HG02938 (cell line): ENCODE results near the gene SCLY.
"Not testable (repeated sequence)": the region's sequence is repeated elsewhere in the genome, so short reads cannot be mapped to it uniquely, and the experiment has no call there.

Experiments
- ATAC-seq: cut with Tn5 transposase; IDR thresholded peaks from one replicate; pipeline ENCODE4 v1.9.1; 2021; ENCODE audit warnings: mild to moderate bottlenecking, moderate library complexity; ENCODE audit not compliant: unreplicated experiment

Gene SCLY

DNA sequence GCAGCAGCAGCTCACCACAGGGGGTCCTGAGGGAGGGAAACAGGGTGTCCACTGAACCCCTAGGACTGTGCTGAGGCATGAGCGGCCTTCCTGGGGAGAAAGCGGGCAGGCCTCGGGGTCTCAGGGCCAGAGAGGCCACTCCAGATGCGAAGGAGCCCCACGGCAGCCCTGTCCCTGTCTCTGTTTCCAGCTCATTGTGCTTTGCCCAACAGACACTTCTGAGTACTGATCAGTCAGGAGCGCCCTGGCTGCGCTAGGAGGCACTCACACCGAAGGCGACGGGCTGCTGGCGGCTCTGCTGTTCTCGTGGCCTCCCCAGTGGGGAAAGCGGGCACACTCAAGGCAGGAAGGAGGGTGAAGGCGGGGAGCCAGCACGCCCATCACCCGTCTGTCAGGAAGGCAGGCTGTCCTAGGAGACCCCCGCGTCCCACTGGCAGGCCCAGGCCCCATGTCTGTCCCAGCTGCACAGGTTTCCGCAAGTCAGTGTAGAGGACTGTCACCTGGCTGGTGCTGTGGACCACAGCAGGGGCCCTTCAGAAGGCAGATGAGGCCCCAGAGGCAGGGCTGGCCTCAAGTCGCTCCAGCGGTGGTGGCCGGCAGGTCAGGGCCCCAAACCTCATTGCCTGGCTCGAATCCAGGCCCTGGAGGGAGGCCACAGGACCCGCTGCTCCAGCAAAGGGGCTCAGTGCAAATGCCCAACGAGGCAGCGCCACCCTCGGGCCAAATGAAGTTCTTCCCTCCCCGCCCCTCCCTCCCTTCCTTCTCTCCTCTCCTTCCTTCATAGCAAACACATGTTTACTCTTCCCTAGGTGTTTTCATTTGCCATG, 46.1 kb downstream of the SCLY start:
- ATAC-seq = peak; percentile 11

DNA sequence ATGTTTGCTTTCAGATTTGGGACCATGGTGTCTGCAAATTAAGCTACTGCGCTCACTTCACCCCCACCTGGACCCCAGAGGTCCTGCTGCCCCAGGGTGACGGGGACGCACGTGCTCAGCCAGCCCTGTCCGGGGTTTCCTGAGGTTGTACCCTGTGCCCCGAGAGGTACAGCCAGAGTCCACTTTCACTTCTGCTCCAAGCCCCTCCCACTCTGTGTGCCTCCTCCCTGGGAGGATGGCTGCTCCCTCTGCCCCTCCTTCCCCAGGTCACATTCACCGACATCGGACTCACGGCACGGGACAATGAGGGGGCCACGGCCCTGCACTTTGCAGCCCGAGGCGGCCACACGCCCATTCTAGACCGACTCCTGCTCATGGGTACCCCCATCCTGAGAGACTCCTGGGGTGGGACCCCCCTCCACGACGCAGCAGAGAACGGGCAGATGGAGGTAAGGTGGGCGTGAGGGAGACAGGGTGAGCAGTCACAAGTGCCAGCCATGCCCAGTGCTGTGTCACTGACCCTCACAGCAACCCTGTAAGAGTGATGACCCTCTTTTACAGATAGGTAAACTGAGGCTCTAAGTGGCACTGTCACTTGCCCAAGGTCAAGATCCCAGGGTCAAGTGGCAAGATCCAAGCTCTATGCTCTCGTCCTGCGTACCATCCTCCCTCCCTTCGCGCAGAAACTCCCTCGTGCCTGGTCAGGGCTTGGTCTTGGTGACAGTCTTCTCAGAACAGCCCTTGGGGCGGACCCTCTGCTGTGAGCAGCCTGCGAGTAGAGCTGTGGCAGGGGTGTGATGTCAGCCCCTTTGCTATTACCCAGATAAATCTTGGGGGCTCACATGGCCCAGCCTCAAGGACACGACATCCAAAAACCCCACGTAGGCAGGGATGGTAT, 47.0 kb downstream of the SCLY start:
- ATAC-seq = peak; percentile 72

DNA sequence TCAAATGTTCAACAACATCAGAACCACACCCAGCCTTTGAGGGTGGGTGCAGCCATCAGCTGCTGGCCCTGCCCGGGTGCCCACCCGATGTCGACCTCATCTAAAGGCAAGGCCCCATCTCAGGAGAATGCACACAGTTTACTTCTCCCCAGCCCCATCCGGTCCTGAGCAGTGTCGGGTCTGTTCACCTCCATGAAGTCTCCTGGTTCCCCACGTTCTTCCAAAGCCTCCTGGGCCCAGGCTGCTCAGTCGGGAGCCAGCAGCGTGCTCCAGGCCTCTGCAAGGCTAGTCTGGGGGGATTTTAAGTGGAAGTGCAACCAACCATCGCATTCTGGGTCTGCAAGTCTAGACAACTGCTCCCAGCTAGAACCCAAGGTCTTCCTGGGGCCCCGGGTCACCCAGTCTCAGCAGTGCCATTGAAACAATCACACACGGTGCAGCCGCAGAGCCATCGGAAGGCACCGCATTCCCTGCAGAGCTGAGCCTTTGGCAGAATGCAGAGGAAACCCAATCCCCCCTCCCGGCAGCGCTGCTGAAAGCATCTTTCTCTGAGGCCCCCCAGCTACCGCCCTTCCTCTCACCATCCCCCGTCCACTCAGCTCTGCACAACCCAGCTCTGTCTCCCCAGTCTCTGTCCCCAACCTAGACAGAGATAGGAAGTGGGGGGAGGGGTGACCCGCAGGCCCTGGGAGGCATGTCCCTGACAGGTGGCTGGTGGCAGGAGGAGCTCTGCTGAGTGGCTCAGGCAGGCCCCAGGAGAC, 47.8 kb downstream of the SCLY start:
- no peak for ATAC-seq

DNA sequence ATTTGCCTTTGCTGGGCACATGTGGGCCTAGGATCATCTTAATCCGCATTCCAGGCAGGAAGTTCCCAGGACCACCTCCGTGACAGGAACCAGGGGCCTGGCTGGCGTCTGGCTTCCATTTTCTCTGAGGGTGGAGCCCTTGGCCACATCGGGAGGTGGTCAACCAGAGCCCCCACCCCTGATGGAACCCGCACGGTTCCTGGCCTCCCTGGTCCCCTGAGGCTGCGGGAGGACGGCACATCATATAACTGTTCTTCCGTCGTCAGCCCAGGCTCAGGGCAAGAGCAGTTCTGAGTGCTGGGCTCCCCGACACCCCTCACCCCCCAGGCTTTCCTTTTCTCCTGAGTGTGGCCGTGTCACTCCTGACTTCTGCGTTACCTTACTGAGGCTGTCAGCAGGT, 52.8 kb downstream of the SCLY start:
- ATAC-seq = no peak

DNA sequence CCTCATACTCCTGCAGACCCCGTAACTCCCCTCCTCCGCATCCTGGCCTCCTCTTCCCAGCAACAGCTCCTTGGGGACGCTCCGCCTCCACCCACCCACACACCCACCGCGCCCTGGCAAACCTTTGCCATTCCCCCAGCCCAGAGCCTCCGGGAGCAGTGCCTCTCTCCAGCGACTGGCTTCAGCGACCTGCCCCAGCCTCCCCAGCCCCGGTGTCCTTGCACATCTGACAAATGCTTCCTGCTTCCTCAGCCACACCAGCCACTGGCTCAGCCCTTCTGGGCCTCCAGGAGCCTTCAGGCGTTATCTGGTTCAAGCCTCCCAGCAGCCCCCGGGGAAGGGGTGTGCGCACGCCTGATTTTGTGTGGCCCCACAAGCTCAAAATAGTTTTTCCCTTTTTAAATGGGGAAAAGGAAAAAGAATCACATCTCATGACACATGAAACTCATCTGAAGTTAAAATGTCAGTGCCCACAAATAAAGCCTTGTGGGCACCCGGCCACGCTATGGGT, 53.6 kb downstream of the SCLY start:
- ATAC-seq = no peak

DNA sequence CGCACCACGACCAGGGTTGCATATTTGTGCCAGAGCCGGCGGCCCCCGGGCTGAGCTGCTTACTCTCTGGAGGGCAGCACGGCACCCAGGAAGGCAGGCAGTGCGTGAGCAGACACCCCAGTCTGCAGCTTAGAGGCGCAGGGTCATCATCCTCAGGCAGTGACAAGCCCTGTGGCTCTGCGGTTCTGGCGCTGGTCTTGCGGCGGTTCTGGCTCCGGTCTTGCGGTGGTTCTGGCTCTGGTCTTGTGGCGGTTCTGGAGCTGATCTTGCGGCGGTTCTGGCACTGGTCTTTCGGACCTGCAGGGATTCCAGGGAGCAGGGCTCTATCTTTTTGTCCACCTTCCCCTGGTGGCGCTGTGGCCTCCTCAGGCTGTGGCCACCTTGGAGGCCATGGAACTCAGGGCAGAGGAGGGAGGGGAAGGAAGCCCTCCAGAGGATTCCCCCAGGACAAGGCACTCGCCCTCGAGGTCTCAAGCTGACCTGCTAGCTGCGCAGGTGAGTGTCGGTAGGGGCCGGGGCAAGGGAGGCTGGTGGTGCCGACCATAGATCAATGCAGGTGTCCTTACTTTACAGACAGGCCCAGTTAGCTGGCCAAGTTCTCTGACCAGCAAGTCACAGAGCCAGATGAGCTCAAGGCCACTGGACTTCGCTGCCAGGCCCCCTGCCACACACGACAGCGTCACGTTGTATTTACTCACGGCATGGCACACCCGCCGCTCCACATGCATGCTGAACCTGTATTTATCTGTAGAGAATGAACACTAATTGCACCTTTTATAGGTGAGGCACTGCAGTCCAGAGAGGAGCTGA, 54.3 kb downstream of the SCLY start:
- ATAC-seq = no peak

DNA sequence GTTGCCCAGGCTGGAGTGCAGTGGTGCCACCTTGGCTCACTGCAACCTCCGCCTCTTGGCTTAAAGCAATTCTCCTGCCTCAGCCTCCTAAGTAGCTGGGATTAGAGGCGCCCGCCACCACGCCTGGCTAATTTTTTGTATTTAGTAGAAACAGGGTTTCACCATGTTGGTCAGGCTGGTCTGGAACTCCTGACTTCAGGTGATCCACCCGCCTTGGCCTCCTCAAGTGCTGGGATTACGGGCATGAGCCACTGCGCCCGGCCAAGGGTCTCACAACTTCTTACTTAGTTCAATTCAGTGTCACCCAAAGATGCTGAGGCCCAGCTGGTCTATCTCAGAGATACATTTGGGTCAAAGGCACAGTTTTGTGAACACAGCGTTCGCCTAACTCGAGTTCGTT, 54.9 kb downstream of the SCLY start:
- ATAC-seq = not testable (repeated sequence)

DNA sequence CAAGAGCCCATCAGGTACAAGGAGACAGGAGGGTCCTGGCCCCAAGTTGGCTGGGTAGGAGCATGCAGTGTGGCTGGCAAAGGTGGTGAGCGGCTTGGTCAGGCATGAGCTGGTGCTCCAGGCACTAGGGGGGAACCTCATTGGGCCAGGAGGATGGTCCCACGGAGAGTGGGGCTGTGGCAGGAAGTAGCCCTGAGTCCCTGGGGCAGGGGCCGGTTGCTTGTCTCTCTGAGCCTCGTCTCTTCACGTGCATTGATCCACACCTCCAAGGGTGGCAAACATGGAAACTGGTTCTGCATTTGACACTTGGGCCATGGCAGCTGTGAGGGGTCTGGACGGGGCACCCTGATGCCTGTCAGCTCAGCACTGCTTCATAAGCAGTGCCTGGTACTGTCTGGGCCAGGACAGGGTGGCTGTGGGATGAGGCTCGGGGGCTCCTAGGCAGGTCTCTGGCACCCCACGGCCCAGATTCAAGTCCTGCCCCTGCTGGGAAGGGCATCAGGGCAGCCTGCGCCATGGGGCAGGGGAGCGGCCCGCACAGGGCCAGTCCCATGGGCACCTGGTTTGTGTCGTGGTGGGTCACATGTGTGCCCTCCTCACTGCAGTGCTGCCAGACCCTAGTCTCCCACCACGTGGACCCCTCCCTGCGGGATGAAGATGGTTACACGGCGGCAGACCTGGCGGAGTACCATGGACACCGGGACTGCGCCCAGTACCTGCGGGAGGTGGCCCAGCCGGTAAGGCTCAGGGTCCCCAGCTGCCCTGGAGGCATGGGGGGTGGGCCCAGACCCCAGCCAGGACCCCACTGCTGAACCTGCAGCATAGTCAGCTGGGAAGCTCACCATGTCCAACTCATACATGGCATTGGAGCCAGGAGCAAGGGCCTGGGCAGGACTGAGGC, 55.7 kb downstream of the SCLY start:
- no peak for ATAC-seq

DNA sequence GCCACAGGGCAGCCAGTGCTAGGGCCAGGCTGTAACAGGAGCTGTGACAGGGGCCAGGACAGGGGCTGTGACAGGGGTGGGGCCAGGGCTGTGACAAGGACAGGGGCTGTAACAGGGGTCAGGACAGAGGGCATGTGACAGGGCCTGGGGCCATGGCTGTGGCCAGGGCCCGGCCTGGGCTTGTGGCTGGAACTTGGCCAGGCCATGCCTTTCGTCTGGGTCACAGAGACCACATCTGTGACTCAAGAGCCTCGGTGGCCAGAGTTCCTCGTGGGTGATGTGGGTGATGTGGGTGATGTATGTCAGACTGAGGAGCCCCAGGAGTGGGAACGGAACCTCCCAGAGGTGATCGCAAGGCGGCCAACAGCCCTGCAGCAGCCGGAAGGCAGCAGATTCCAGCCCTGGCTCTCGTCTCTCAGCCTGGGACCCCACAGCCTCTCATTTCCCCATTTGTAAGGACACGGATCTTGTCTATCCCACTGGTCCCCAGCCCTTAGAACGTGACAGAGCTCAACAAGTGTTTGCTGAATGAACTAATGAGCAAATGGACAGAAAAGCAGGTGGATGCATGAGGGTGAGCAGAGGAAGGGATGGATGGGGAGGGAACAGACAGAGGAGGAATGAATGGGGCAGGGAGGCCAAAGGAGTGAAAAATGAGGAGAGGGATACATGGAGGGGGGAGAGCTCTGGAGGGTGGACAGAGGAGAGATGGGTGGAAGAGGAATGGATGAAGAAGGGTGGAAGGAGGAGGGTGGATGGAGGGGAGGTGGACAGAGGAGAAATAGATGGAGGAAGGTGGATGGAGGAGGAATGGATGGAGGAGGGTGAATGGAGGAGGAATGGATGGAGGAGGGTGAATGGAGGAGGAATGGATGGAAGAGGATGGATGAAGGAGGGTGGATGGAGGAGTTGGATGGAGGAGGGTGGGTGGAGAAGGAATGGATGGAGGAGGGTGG, 56.7 kb downstream of the SCLY start:
- ATAC-seq = no peak

DNA sequence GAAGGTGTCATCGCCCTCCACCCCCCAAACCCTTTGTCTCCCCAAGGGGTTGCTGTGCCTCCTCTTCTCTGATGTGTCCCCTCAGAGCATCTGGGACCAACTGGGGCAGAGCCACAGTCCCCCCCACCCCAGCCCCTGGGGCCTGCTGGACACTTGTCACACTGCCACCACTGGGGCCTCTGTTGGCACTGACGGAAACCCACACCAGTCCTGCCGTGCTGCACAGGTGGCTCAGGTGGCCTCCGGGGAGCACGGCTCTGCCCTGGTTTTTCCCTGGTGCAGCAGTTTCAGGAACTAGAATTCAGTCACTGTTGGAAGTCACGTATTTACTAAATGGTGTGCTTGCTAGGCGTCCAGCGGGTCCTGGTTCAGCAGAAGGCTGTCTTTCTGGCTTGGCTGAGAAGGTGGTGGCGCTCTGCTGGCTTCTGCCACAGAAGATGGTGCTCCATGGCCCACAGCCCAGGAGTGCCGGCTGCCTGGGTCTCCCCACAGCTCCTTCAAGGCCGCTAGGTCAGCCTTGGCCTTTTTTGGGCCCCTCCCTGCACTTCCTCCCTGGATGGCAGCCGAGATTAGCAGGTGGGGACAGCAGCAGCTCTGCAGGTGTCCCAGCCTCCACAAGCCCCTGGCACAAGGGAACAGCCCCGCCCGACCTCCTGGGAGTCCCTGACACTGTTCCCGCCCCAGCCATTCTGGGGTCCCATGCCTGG, 59.1 kb downstream of the SCLY start:
- ATAC-seq = no peak

DNA sequence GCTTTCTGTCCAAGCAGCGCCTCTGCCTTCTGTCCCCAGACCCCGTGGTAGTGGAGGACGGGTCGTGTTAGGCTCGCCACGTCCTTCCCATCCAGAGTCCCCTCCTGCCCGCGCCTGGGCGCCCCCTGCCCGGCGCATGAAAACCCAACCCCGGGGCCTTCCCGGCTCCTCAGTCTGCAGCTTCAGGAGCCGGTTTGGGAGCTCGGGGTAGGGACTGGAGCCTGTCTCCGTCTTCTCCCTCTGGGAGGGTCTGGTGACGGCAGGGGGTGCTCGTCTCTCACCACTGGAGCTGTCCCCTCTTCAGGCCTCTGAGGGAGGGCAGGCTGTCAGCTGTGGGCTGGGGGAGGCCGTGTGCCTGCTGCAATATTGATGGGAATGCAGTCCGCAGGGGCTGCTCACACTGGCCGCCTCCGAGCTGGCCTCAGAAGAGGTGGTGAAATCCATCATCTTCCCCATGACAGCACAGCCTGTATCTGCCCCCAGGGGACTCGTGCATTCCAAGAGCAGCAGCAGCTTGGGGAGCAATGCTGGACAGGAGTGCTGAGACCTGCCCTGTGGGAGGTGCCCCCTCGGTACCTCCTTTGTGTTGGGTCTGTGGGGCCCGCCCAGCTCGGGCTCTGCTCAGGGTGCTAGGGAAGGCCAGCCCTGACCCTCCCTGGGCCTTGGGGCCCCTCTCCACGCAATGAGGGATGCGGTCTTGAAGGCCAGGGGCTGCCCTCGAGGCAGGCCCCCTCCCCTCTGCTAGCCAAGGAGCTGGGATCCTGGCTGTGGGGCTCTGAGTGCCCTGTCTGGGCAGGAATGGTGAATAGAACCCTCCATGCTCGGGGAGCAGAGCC, 59.9 kb downstream of the SCLY start:
- ATAC-seq = no peak

DNA sequence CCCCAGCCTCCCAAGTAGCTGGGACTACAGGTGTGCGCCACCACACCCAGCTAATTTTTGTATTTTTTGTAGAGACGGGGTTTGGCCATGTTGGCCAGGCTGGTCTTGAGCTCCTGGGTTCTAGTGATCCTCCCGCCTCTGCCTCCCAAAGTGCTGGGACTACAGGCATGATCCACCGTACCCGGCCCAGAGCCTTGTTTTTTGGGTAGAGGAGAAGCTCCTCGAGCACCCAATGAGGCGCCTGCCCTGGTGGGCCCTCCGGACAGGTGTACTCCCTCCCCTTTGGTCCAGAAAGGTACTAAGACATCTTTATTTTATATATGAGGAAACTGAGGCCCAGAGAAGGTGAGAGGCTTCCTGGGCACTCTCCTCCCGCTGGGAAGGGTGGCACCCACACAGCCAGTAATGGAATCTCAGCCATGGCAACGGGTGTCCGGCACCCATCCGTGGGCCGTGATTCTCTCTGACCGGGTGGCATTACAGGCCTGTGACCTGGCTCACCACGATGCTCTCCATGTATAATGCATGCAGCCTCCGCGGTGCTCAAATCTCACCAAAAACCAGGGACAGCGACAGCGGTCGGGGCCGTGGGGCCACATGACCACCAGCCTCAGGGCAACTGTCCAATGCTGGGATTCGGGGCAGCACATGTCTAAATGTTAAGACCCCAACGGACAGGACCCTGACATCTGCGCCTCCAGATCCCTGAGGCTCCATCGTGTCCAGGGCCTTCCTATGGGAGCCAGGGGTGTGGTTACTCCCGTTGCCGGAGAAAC, 60.9 kb downstream of the SCLY start:
- no peak for ATAC-seq

DNA sequence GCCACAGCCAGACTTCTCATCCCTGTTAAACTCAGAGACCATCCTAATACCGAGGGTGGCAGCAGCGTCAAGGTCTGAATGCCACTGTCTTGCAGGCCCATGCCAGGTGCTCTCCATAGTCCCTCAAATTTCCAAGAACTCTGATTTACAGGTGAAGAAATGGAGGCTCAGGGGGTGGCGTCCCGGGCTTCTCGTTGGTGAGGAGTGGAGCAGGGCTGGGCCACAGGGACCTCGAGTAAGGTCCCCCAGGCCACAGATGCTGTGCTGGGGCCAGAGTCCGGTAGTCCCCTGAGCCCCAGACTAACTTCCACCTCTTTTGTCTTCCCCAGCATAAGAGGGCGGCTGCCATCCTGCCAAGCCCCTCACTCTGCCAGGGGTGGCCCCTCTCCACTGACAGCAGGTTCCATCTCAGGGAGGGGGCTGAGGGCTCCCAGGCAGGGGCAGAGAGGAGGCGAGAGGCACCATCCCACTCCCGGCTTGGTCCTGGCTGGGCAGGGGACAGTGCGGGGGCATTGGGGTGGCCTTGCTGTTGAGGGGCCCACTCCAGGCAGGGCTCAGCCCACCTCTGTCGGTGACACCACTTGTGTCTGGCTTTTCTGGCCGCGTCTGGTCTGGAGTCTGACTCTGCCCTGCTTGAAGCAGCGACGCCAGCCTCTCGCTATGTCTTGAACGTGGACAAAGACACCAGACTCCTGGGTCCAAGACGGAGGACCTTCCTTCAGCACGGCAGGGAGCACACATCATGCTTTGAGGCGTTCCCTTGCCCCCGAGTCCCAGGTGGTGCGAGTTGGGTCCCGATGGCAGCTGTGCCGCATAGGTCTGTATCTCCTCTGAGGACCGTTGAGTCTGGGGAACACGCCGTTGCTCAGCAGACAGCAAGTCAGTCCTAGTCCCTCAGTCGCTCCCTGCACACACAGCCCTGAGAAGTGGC, 61.8 kb downstream of the SCLY start:
- ATAC-seq = no peak

DNA sequence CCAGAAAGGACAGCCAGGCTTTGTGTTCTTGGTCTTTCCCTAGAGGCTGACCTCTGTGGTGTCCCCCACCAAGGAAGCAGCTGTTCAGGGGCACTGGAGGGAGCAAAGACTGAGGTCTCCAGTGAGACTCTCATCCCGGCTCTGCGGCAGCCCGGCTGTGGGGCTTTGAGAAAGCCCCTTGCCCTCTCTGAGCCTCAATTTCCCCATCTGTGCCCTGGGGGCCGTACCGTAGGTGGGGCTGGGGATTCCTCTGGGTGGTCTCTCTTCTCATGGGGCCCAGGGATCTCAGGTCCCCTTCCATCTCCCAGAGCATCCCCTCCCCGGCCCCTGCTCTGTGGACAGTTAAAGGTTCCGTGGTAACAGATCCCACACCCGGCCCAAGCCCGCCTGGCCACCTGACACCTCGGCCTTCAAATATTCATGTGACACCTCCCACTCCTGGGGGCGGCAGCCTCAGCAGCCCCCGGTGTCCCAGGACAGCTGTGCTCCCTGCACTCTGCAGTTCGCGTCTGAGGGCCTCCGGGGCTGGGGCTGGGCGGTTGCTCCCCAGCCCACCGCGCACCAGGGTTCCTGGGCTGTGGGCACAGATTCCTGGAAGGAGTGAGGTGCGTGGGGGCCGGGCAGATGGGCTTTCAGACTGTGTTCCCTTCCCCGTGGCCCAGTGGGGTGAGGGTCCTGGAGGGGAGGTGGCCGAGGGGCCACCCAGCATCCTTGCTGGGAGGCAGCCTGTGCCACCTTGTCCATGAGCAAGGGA, 62.6 kb downstream of the SCLY start:
- no peak for ATAC-seq
